Breast epithelium (tissue), 4 donors: ENCODE results near the gene HNRNPA0. TPM values are rescaled to one million over a fixed set of nuclear protein-coding genes. Genes with fewer than 3 reads are reported as not detected.
A peak's percentile ranks its signal among the peaks of the same experiment; 100 is the strongest.

Source experiments
- DNase-seq, 2 donors: peaks; one replicate each; pipeline ENCODE4 v3.0.0-alpha.2; 2019; ENCODE audit warnings: low spot score in 2 of 2
- H3K27ac ChIP-seq, 2 donors: fragments of 200-600 bp; sonication (generic) in 1 of 2; one replicate each; pipeline ENCODE4 v1.5.1; 2016 to 2019; ENCODE audit warnings: mild to moderate bottlenecking in 1 of 2
- H3K27me3 ChIP-seq, 2 donors: fragments of 200-600 bp; sonication (generic) in 1 of 2; one replicate each; pipeline versions ENCODE4 v1.5.1 to v1.6.0; 2017 to 2019; ENCODE audit warnings: control low read depth in 1 of 2, mild to moderate bottlenecking in 1 of 2
- H3K36me3 ChIP-seq: fragments of 200-600 bp; one replicate; pipeline ENCODE4 v1.5.1; 2019
- H3K4me1 ChIP-seq, 2 donors: fragments of 200-600 bp; sonication (generic); one replicate each; pipeline ENCODE4 v1.5.1; 2016 to 2019; ENCODE audit warnings: control low read depth in 1 of 2
- H3K4me3 ChIP-seq, 3 donors: fragments of 200-600 bp; sonication (generic); 1 replicate in 2 of 3; 2 replicates in 1 of 3; pipeline ENCODE4 v1.5.1; 2016 to 2019; ENCODE audit warnings: mild to moderate bottlenecking in 3 of 3, moderate library complexity in 2 of 3
- H3K9me3 ChIP-seq, 2 donors: fragments of 200-600 bp; sonication (generic) in 1 of 2; one replicate each; pipeline ENCODE4 v1.5.1; 2016 to 2019; ENCODE audit warnings: control low read depth in 1 of 2
- CTCF ChIP-seq, 3 donors: fragments of 450-650 bp; IDR thresholded peaks; one replicate each; pipeline ENCODE4 v1.5.1; 2016 to 2017; ENCODE audit warnings: antibody characterized with exemption in 3 of 3, mild to moderate bottlenecking in 3 of 3, moderate library complexity in 3 of 3
- POLR2A ChIP-seq: fragments of 450-650 bp; IDR thresholded peaks from one replicate; pipeline ENCODE4 v1.6.1; 2016; ENCODE audit warnings: antibody characterized with exemption, mild to moderate bottlenecking, moderate library complexity
- POLR2AphosphoS5 ChIP-seq, 3 donors: sonication (generic); formaldehyde crosslinking; IDR thresholded peaks; one replicate each; pipeline ENCODE4 v1.6.1; 2017; ENCODE audit warnings: antibody characterized with exemption in 3 of 3
- intact Hi-C: fragments of 100-400 bp; cut with DNase I; formaldehyde crosslinking; loops from one replicate; pipeline ENCODE4 v1.15.1; 2023; ENCODE audit warnings: low total_unique reads
- total RNA-seq, 3 donors: library from RNA; depleted of rRNA; stranded (reverse); fragments of >200 nt; gene quantifications; one replicate each; pipeline ENCODE4 v1.1.0, GENCODE V29; 2016

HNRNPA0 gene
- total RNA-seq, 3 donors from 2014 or later: 11.5 to 13.3 (median 11.8) TPM

DNA sequence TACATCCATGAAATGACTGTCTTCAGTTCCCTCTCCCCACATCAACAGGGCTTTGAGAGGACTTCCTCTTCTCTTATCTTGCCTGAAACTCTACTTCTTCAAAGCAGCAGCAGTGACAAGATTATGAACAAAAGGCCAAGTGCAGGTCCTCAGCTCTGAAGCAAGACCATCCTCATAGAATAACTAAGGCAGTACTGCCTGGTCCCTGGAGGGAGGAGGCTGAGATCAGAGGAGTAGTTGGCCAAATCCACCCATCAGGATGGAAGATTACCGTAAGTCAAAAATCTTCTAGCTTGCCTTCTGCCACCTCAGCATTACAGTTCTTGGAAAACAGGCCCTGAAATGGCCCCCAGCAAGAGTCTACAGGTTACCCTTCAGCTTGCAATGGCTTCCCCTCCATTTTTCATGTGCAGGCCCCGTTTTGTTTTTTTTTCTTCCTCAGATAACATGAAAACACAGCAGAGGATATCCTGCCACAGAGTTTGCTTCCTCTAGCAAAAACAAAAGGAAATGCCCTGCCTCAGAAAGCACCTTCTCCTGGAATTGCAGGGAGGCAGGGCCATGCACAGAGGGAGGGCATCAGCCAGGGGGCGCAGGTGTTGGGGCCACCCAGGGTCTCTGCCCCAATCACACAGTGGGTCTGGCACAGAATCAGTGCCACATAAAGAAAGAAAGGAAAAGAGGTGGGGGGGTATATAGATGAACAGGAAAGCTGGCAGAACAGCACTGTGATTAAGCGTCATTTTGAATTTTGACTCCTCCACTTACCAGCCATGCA lies 58.3 kb downstream of the HNRNPA0 start:
- intact Hi-C loops: loop anchor here (5.0 kb wide), 1 partner anchor 1799 kb away; the partner anchor contains the start of gene IL9
- H3K27ac ChIP-seq: peak overlapping the region in 1 of 2 donors; percentile 32

More for the DNA sequence above, 58.3 kb downstream of the HNRNPA0 start:
- no peak overlapping the region for H3K4me3 ChIP-seq
- no peaks in the 10 kb centered on the region for H3K27me3 ChIP-seq
- no peaks in the 10 kb centered on the region for H3K4me1 ChIP-seq
- H3K36me3 ChIP-seq: no peaks in the 10 kb centered on the region
- H3K9me3 ChIP-seq: no peaks in the 10 kb centered on the region
- no peak for DNase-seq
- TF ChIP-seq POLR2A (no peak), POLR2AphosphoS5 (IDR thresholded peaks at IDR 0.05) (no peak), CTCF (IDR thresholded peaks at IDR 0.05) (no peak)

Other genes with a start within 250 kb of the HNRNPA0 start
- gene KLHL3, start 18.3 kb downstream of the HNRNPA0 start, total RNA-seq: 10 to 100 TPM in 1 of 3 donors, 1 to 10 TPM in 2; 4.5 to 11.7 (median 4.9) TPM
- gene MYOT, start 113.5 kb upstream of the HNRNPA0 start, total RNA-seq: 10 to 100 TPM in 1 of 3 donors, 1 to 10 TPM in 2; 2.3 to 11.0 (median 4.7) TPM
- under 1 TPM in 1 of 3 donors, not detected in 2; 0.64 TPM for gene PKD2L2, start 135.1 kb upstream of the HNRNPA0 start, total RNA-seq